Breast epithelium (tissue), 4 donors: ENCODE data around the gene SYNGR3. TPM values are rescaled to one million over a fixed set of nuclear protein-coding genes. Genes with fewer than 3 reads are reported as not detected.
A peak's percentile ranks its signal among the peaks of the same experiment; 100 is the strongest.
"Not testable (repeated sequence)": the region's sequence is repeated elsewhere in the genome, so short reads cannot be mapped to it uniquely, and the experiment has no call there.

Experiments used
- DNase-seq, 2 donors: peaks; one replicate each; pipeline ENCODE4 v3.0.0-alpha.2; 2019; ENCODE audit warnings: low spot score in 2 of 2
- H3K27ac ChIP-seq, 2 donors: fragments of 200-600 bp; sonication (generic) in 1 of 2; one replicate each; pipeline ENCODE4 v1.5.1; 2016 to 2019; ENCODE audit warnings: mild to moderate bottlenecking in 1 of 2
- H3K27me3 ChIP-seq, 2 donors: fragments of 200-600 bp; sonication (generic) in 1 of 2; one replicate each; pipeline versions ENCODE4 v1.5.1 to v1.6.0; 2017 to 2019; ENCODE audit warnings: control low read depth in 1 of 2, mild to moderate bottlenecking in 1 of 2
- H3K36me3 ChIP-seq: fragments of 200-600 bp; one replicate; pipeline ENCODE4 v1.5.1; 2019
- H3K4me1 ChIP-seq, 2 donors: fragments of 200-600 bp; sonication (generic); one replicate each; pipeline ENCODE4 v1.5.1; 2016 to 2019; ENCODE audit warnings: control low read depth in 1 of 2
- H3K4me3 ChIP-seq, 3 donors: fragments of 200-600 bp; sonication (generic); 1 replicate in 2 of 3; 2 replicates in 1 of 3; pipeline ENCODE4 v1.5.1; 2016 to 2019; ENCODE audit warnings: mild to moderate bottlenecking in 3 of 3, moderate library complexity in 2 of 3
- H3K9me3 ChIP-seq, 2 donors: fragments of 200-600 bp; sonication (generic) in 1 of 2; one replicate each; pipeline ENCODE4 v1.5.1; 2016 to 2019; ENCODE audit warnings: control low read depth in 1 of 2
- CTCF ChIP-seq, 3 donors: fragments of 450-650 bp; IDR thresholded peaks; one replicate each; pipeline ENCODE4 v1.5.1; 2016 to 2017; ENCODE audit warnings: antibody characterized with exemption in 3 of 3, mild to moderate bottlenecking in 3 of 3, moderate library complexity in 3 of 3
- POLR2A ChIP-seq: fragments of 450-650 bp; IDR thresholded peaks from one replicate; pipeline ENCODE4 v1.6.1; 2016; ENCODE audit warnings: antibody characterized with exemption, mild to moderate bottlenecking, moderate library complexity
- POLR2AphosphoS5 ChIP-seq, 3 donors: sonication (generic); formaldehyde crosslinking; IDR thresholded peaks; one replicate each; pipeline ENCODE4 v1.6.1; 2017; ENCODE audit warnings: antibody characterized with exemption in 3 of 3
- intact Hi-C: fragments of 100-400 bp; cut with DNase I; formaldehyde crosslinking; loops from one replicate; pipeline ENCODE4 v1.15.1; 2023; ENCODE audit warnings: low total_unique reads
- total RNA-seq, 3 donors: library from RNA; depleted of rRNA; stranded (reverse); fragments of >200 nt; gene quantifications; one replicate each; pipeline ENCODE4 v1.1.0, GENCODE V29; 2016

SYNGR3 gene
- total RNA-seq, 3 donors from 2014 or later = 0.44 to 2.0 (median 0.64) TPM

GRCh38 chr16:1958715-1959268, 31.0 kb upstream of the SYNGR3 start:
- Histone ChIP-seq H3K36me3 (no peaks in the 10 kb centered on the region), H3K27ac (peak overlapping the region; percentile 75 to 82), H3K4me3 (peak overlapping the region; percentile 68 to 85 (median 79)), H3K9me3 (no peaks in the 10 kb centered on the region), H3K4me1 (peaks cover 2 to 10% of the 10 kb centered on the region in 2 donors), H3K27me3 (no peaks in the 10 kb centered on the region)
- DNase-seq = no peak
- TF ChIP-seq CTCF (IDR thresholded peaks at IDR 0.05) (no peak), POLR2AphosphoS5 (IDR thresholded peaks at IDR 0.05) (no peak), POLR2A (no peak)
- intact Hi-C loops = loop anchor here (5.0 to 10.0 kb wide), 2 partner anchors 176 to 956 kb away; partner anchors contain the start of gene PKD1

GRCh38 chr16:1959269-1960039, 30.3 kb upstream of the SYNGR3 start, which contains the start of gene NDUFB10:
Gene NDUFB10 (plus strand): TSS chr16:1959538. CDS start chr16:1959625, 87 bp downstream.
- Histone ChIP-seq H3K36me3 (no peaks in the 10 kb centered on the region), H3K27me3 (no peaks in the 10 kb centered on the region), H3K4me1 (peaks cover 2 to 10% of the 10 kb centered on the region in 2 donors), H3K4me3 (peak within 1 kb of the TSS; percentile 68 to 85 (median 79)), H3K27ac (peak within 1 kb of the TSS; percentile 75 to 82), H3K9me3 (no peaks in the 10 kb centered on the region)
- intact Hi-C loops = loop anchor here (5.0 to 10.0 kb wide), 2 partner anchors 175 to 957 kb away; partner anchors contain the start of gene PKD1
- TF ChIP-seq POLR2A (no peak), POLR2AphosphoS5 (IDR thresholded peaks at IDR 0.05) (peak; percentile 55 to 75 (median 71)), CTCF (IDR thresholded peaks at IDR 0.05) (peak in 2 of 3 donors; percentile 27 to 40)
- peak; percentile 75 to 90 for DNase-seq

GRCh38 chr16:1960665-1961630, 28.8 kb upstream of the SYNGR3 start:
- Histone ChIP-seq H3K36me3 (no peaks in the 10 kb centered on the region), H3K4me3 (peak overlapping the region in 2 of 3 donors; percentile 79 to 85), H3K27ac (no peak overlapping the region), H3K9me3 (no peaks in the 10 kb centered on the region), H3K27me3 (no peaks in the 10 kb centered on the region), H3K4me1 (peaks cover 5 to 15% of the 10 kb centered on the region in 2 donors)
- no peak for DNase-seq
- intact Hi-C loops = no loop called here
- peak in 1 of 3 donors; percentile 21 for TF ChIP-seq POLR2AphosphoS5 (IDR thresholded peaks at IDR 0.05)
- TF ChIP-seq CTCF (IDR thresholded peaks at IDR 0.05) = no peak

GRCh38 chr16:1961651-1962067, 28.1 kb upstream of the SYNGR3 start:
- Histone ChIP-seq H3K4me1 (peaks cover 5 to 16% of the 10 kb centered on the region in 2 donors), H3K9me3 (no peaks in the 10 kb centered on the region), H3K36me3 (no peaks in the 10 kb centered on the region), H3K27ac (no peak overlapping the region), H3K4me3 (no peak overlapping the region), H3K27me3 (no peaks in the 10 kb centered on the region)
- intact Hi-C loops = no loop called here
- TF ChIP-seq POLR2AphosphoS5 (IDR thresholded peaks at IDR 0.05) (no peak), CTCF (IDR thresholded peaks at IDR 0.05) (no peak), POLR2A (no peak)
- DNase-seq = no peak

DNA sequence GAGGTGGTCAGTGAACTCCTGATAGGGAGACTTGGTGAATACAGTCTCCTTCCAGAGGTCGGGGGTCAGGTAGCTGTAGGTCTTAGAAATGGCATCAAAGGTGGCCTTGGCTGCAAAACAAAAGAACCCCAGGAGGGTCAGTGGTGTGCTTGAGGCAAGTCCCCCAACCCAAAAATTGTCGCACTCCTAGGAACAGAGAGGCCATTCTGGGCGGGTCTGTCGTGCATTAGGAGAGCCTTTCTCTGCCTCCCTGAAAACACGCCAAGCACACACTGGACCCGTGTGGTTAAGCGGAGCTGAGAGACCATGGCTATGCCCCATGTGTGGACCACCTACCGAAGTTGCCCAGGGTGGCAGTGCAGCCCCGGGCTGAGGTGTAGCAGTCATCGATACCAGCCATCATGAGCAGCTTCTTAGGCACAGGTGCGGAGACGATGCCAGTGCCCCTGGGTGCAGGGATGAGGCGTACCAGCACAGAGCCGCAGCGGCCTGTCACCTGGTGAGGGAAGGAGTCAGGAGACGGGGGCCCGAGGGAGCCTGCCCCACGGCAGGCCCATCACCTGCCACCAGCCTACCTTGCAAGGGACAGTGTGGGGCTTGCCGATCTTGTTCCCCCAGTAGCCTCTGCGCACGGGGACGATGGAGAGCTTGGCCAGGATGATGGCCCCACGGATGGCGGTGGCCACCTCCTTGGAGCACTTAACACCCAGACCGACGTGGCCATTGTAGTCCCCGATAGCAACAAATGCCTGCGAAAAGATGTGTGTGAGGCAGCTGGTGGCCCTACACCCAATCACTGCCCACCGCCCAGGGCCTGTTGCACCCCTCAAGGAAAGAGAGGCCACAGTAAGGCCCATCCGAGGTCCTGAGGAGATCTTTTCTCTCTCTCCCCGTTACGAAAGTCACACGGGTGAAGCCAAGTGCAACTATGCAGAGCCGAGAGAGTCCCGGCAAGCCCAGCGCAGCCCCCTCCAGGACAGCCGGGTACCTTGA, 27.3 kb upstream of the SYNGR3 start:
- Histone ChIP-seq H3K4me1 (peaks cover 5 to 16% of the 10 kb centered on the region in 2 donors), H3K27ac (peak overlapping the region in 1 of 2 donors; percentile 17), H3K4me3 (peak overlapping the region in 2 of 3 donors; percentile 94 to 95)
- H3K9me3 ChIP-seq, H3K27me3 ChIP-seq, intact Hi-C loops, DNase-seq, H3K36me3 ChIP-seq: not testable (repeated sequence)
